Neural crest cell (in vitro differentiated cells): ENCODE measurements around the gene RBM8A. TPM values are rescaled to one million over a fixed set of nuclear protein-coding genes. Genes with fewer than 3 reads are reported as not detected.
"Not testable (repeated sequence)": the region's sequence is repeated elsewhere in the genome, so short reads cannot be mapped to it uniquely, and the experiment has no call there.

Experiments used
- DNase-seq: peaks from one replicate; pipeline ENCODE4 v3.0.0; 2021; ENCODE audit warnings: low read depth, mixed read lengths, low spot score
- H3K27ac Mint-ChIP-seq: one replicate; pipeline ENCODE4 v1.8.0; 2021; ENCODE audit warnings: mild to moderate bottlenecking, mixed read lengths; ENCODE audit not compliant: unreplicated experiment
- H3K27me3 Mint-ChIP-seq: 2 replicates; pipeline ENCODE4 v1.8.0; 2021; ENCODE audit warnings: low read depth, mild to moderate bottlenecking, mixed read lengths
- H3K36me3 Mint-ChIP-seq: 2 replicates; pipeline ENCODE4 v1.8.0; 2021; ENCODE audit warnings: low read depth, mild to moderate bottlenecking, mixed read lengths
- H3K4me1 Mint-ChIP-seq: 2 replicates; pipeline ENCODE4 v1.8.0; 2021; ENCODE audit warnings: mixed read lengths
- H3K4me3 Mint-ChIP-seq: one replicate; pipeline ENCODE4 v1.8.0; 2021; ENCODE audit warnings: mild to moderate bottlenecking, mixed read lengths
- H3K9me3 Mint-ChIP-seq: 2 replicates; pipeline ENCODE4 v1.8.0; 2021; ENCODE audit warnings: mixed read lengths
- total RNA-seq: library from RNA; stranded (reverse); gene quantifications from 2 replicates; pipeline ENCODE4 v1.2.1, GENCODE V29; 2021
- TF ChIP-seq, protein P1 (sequence below): fragments of 200-600 bp; sonication (generic); conservative IDR thresholded peaks from 2 replicates; pipeline ENCODE4 v1.5.0; 2021; ENCODE audit warnings: antibody characterized with exemption, mild to moderate bottlenecking

Gene RBM8A
- total RNA-seq, 1 donor from 2014 or later: 285 TPM

DNA sequence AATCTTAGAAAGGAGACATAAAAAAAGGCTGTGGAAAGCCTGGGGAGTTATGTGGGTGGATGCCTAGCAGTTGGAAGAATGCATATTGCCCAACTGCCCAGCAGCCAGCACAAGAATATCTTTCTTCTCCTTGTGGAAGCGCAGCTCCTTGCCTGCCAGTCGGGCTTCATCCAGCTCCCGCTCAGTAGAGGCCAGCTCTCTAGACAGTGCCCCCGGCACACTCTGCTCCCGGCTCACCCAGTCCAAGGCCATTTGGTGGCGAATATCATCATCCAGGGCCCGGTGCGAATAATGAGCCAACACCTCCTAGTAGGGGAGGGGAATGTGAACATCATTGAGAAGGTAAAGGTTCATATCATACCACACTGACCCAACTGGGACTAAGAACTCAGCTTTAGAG lies 9.0 kb upstream of the RBM8A start:
- Mint-ChIP-seq H3K27me3 (no peaks in the 10 kb centered on the region), H3K36me3 (no peaks in the 10 kb centered on the region), H3K4me1 (no peaks in the 10 kb centered on the region), H3K4me3 (no peak overlapping the region), H3K27ac (no peak overlapping the region), H3K9me3 (no peaks in the 10 kb centered on the region)
- TF ChIP-seq, protein P1, sequence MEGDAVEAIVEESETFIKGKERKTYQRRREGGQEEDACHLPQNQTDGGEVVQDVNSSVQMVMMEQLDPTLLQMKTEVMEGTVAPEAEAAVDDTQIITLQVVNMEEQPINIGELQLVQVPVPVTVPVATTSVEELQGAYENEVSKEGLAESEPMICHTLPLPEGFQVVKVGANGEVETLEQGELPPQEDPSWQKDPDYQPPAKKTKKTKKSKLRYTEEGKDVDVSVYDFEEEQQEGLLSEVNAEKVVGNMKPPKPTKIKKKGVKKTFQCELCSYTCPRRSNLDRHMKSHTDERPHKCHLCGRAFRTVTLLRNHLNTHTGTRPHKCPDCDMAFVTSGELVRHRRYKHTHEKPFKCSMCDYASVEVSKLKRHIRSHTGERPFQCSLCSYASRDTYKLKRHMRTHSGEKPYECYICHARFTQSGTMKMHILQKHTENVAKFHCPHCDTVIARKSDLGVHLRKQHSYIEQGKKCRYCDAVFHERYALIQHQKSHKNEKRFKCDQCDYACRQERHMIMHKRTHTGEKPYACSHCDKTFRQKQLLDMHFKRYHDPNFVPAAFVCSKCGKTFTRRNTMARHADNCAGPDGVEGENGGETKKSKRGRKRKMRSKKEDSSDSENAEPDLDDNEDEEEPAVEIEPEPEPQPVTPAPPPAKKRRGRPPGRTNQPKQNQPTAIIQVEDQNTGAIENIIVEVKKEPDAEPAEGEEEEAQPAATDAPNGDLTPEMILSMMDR: no peak
- no peak for DNase-seq

DNA sequence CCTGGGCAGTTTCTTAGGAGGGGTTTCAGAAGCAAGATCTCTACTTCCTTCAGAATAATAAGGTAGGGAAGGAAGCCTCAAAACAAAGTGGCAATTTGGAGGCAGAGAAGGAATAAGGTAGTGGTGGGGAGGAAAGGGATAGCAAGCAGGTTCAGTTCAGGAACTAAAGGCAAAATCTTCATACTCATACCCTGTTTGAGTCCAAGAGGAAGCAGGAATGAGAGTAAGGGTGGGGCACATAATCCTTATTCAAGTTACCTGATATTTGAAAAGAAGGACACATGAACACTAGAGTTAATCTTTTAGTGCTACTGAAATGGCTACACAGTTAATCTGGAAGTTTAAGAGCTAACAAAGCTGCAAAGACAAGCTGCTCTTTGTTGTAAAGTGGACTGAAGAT lies 8.4 kb upstream of the RBM8A start:
- Mint-ChIP-seq H3K27ac (no peak overlapping the region), H3K36me3 (no peaks in the 10 kb centered on the region), H3K4me1 (no peaks in the 10 kb centered on the region), H3K27me3 (no peaks in the 10 kb centered on the region), H3K9me3 (no peaks in the 10 kb centered on the region), H3K4me3 (no peak overlapping the region)
- DNase-seq: no peak
- TF ChIP-seq, protein P1: no peak

DNA sequence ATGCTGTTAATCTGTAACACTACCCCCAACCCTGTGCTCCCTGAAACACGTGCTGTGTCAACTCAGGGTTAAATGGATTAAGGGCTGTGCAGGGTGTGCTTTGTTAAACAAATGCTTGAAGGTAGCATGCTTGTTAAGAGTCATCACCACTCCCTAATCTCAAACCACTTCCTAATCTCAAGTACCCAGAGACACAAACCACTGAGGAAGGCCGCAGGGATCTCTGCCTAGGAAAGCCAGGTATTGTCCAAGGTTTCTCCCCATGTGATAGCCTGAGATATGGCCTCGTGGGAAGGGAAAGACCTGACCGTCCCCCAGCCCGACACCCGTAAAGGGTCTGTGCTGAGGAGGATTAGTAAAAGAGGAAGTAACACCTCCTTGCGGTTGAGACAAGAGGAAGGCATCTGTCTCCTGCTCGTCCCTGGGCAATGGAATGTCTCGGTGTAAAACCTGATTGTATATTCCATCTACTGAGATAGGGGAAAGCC lies 5.3 kb upstream of the RBM8A start:
- not testable (repeated sequence) for H3K27me3 Mint-ChIP-seq, DNase-seq, H3K27ac Mint-ChIP-seq, H3K36me3 Mint-ChIP-seq, H3K4me1 Mint-ChIP-seq, H3K4me3 Mint-ChIP-seq, H3K9me3 Mint-ChIP-seq

DNA sequence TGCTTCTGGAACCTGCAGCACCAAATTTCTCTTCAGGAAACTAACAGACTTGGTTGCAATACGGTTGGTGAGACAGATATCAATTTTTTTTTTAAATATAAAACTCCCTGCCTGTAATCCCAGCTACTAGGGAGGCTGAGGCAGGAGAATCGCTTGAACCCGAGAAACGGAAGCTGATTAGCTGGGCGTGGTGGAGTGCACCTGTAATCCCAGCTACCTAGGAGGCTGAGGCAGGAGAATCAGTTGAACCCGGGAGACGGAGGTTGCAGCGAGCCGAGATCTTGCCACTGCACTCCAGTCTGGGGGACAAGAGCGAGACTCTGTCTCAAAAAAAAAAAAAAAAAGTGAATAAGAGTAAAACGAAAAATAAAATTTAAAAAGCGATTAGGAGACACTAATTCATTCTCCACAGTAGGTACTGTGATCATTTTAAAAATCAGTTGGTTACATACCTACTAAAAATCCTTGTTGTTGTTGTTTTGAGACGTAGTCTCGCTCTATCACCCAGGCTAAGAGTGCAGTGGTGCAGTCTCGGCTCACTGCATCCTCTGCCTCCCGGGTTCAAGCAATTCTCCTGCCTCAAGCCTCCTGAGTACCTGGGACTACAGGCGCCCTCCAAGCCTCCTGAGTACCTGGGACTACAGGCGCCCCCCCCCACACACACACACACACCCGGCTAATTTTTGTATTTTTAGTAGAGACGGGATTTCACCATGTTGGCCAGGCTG lies 796 bp upstream of the RBM8A start:
- Mint-ChIP-seq H3K27me3 (no peaks in the 10 kb centered on the region), H3K36me3 (peaks cover 5% of the 10 kb centered on the region), H3K4me1 (peaks cover 4% of the 10 kb centered on the region), H3K9me3 (no peaks in the 10 kb centered on the region), H3K4me3 (peak overlapping the region; percentile 82), H3K27ac (no peak overlapping the region)
- TF ChIP-seq, protein P1: no peak
- DNase-seq: no peak

DNA sequence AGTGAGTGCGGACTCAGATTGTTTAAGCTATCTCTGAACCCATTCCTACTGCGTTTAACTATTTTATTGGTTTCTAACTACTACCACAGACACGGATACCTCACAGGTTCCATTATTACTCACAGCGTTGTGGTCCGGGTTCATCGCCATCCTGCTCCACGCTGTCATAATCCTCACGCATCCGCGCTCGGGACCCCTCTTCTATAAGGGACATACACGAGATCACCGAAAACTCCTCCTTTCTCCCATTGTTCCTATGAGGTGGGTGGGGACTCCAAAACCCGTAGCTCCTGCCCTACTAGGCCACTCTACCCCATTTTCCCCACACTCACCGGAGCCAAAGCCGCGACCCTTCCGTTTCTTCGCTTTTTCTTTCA lies 610 bp downstream of the RBM8A start:
- TF ChIP-seq, protein P1: no peak
- Mint-ChIP-seq H3K4me3 (no peak overlapping the region), H3K27me3 (no peaks in the 10 kb centered on the region), H3K36me3 (peaks cover 5% of the 10 kb centered on the region), H3K27ac (peak overlapping the region; percentile 25), H3K9me3 (no peaks in the 10 kb centered on the region), H3K4me1 (peaks cover 4% of the 10 kb centered on the region)
- DNase-seq: no peak

DNA sequence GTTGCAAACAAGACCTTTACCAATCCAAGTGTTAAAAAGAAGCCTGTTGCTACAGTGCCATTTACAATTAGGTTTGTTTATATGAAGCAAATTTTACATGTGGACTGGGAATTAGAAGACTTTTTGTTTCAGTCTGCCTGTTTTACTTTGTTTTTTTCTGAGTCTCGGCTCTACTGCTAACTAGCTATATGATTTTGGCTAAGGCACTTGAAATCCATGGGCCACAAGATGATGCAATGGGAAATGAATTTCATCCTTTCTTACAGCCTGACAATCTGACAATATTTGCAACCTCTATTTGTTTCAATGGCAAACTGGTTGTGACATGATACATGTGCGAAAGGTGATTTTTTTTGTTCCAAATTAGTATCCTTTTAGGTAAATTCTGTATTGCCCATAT lies 5.0 kb downstream of the RBM8A start:
- Mint-ChIP-seq H3K27ac (no peak overlapping the region), H3K9me3 (no peaks in the 10 kb centered on the region), H3K27me3 (no peaks in the 10 kb centered on the region), H3K36me3 (peaks cover 5% of the 10 kb centered on the region), H3K4me1 (peaks cover 24% of the 10 kb centered on the region), H3K4me3 (peak overlapping the region; percentile 12)
- TF ChIP-seq, protein P1: no peak
- DNase-seq: no peak

DNA sequence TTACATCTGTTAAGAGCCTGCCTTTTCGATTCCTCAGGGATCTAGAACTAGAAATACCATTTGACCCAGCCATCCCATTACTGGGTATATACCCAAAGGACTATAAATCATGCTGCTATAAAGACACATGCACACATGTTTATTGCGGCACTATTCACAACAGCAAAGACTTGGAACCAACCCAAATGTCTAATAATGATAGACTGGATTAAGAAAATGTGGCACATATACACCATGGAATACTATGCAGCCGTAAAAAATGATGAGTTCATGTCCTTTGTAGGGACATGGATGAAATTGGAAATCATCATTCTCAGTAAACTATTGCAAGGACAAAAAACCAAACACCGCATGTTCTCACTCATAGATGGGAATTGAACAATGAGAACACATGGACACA lies 7.0 kb downstream of the RBM8A start:
- not testable (repeated sequence) for H3K9me3 Mint-ChIP-seq, H3K27ac Mint-ChIP-seq, H3K27me3 Mint-ChIP-seq, DNase-seq, H3K36me3 Mint-ChIP-seq
- peak overlapping the region; percentile 99 for H3K4me3 Mint-ChIP-seq
- peaks cover 28% of the 10 kb centered on the region for H3K4me1 Mint-ChIP-seq
